Activated gamma-delta T cell (primary cell): ENCODE measurements around the gene ZNF827.

Source experiments
- DNase-seq: peaks from one replicate; lab custom pipeline; 2025; lab: John Stamatoyannopoulos, UW
- total RNA-seq, 2 donors: gene quantifications; one replicate each; lab custom pipeline; 2026; lab: John Stamatoyannopoulos, UW

ZNF827 gene, protein sequence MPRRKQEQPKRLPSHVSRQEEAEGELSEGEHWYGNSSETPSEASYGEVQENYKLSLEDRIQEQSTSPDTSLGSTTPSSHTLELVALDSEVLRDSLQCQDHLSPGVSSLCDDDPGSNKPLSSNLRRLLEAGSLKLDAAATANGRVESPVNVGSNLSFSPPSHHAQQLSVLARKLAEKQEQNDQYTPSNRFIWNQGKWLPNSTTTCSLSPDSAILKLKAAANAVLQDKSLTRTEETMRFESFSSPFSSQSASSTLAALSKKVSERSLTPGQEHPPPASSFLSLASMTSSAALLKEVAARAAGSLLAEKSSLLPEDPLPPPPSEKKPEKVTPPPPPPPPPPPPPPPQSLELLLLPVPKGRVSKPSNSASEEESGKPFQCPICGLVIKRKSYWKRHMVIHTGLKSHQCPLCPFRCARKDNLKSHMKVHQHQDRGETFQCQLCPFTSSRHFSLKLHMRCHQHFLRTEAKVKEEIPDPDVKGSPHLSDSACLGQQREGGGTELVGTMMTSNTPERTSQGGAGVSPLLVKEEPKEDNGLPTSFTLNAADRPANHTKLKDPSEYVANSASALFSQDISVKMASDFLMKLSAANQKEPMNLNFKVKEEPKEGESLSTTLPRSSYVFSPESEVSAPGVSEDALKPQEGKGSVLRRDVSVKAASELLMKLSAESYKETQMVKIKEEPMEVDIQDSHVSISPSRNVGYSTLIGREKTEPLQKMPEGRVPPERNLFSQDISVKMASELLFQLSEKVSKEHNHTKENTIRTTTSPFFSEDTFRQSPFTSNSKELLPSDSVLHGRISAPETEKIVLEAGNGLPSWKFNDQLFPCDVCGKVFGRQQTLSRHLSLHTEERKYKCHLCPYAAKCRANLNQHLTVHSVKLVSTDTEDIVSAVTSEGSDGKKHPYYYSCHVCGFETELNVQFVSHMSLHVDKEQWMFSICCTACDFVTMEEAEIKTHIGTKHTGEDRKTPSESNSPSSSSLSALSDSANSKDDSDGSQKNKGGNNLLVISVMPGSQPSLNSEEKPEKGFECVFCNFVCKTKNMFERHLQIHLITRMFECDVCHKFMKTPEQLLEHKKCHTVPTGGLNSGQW
- total RNA-seq = 31.8 to 34.7 reads per million in 2 donors

GRCh38 chr4:145938618-145939440 is at the start of gene ZNF827:
Gene ZNF827, minus strand, starts transcription at chr4:145938823. Its CDS starts 416 bp downstream, at chr4:145938407.
- peak; percentile 26 for DNase-seq

GRCh38 chr4:145984563-145984962 is 45.9 kb upstream of the ZNF827 start:
- no peak for DNase-seq

DNA sequence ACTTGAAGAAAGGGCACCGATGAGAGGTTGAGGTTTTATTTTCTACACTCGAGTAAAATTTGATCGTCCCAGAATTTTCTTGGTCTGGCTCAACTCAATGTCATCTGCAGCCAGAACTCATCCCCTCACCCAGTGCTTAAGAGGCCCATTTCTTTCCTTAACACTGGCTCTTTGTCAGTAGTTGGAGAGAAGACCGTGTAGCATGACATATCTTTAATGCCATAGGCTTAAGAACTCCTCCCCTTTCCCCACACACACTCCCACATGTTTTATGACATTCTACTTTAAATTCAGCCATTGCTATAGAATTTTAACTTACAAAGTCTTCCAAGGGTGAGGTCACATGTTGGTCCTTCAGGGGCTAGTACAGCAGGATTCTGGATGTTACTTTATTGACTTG is 44.2 kb upstream of the ZNF827 start:
- no peak for DNase-seq

GRCh38 chr4:145979160-145979559 is 40.5 kb upstream of the ZNF827 start:
- no peak for DNase-seq

GRCh38 chr4:145976680-145977079 is 38.1 kb upstream of the ZNF827 start:
- DNase-seq = no peak

DNA sequence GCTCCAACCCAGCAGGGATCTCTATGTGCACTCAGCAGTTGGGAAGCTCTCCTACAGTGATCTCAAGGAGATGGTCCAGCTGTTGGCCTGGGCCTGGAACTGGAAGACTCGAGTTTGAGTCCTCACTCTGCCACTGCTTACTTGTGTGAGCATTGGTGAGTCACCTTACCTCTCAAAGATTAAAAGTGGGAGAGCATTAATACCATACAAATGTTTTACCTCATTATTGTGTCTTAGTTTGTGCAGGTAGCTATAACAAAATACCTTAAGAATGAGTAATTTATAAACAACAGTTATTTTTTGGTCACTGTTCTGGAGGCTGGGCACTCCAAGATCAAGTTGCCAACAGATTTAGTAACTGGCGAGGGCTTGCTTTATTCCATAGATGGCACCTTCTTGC is 21.4 kb upstream of the ZNF827 start:
- DNase-seq = no peak

GRCh38 chr4:145957302-145957701 is 18.7 kb upstream of the ZNF827 start:
- no peak for DNase-seq

DNA sequence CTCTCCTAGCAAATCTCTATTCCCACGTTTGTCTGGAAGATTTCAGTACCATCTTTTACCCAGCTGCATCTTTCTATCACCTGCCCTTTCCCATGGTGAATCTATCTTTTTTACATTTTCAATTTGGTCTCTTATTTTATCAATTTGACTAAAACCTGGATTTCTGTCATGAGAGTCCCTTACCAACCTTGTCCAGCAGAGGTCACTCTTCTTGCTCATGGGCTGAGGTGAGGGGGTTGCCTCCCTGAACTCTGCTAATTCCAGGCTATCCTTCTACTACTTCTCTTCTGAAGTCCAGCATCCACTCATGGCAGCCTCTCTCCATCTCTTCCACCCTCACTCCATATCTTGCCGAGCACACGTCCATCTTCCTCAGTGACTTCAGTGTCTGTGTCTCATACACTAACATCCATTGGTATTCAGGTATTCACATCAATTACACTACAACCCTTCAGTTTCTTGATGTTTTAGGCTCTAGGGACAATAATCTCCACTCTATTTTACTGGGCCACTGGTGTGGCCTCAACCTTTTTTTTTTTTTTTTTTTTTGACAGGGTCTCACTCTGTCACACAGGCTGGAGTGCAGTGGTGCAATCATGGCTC is 17.8 kb upstream of the ZNF827 start:
- no peak for DNase-seq

DNA sequence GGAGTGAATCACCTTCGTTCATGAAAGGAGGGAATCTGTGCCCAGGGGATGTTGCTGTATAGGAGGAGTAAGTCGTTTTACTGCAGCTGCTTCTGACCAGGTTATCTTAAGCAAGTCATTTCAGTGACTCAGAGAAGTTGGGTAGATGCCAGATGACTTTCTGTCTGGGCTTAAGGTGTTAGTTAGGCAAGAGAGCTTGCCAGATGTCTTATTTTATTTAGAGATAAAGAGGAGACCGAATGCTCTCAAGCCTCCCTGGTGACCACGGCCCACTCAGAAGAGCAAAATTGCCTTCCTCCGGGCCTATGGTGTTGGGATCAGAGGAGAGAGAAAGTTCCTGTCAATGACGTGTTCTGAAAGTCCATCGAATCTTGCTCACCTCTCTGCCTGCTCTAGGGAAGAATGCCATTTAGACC is 16.3 kb upstream of the ZNF827 start:
- no peak for DNase-seq

GRCh38 chr4:145951931-145952330 is 13.3 kb upstream of the ZNF827 start:
- no peak for DNase-seq

GRCh38 chr4:145945431-145946155 is 7.0 kb upstream of the ZNF827 start:
- no peak for DNase-seq

DNA sequence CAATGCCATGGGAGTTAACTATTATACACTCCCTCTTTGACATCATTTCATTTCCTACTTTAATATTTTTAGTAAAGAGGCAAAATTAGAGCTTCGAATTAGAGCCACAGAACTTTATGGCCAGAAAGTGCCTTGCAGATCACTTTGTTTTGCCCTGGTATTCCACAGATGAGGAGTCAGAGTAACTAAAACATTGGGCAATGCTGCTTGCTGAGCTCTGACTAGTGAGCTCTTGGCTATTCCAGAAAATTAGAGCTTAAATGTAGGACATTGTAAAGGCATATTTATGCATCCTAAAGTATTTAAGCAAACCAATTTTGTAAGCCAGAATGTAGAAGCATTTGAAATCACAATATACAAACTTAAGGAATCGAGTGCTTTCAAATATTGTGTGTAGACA is 6.3 kb upstream of the ZNF827 start:
- DNase-seq = no peak

DNA sequence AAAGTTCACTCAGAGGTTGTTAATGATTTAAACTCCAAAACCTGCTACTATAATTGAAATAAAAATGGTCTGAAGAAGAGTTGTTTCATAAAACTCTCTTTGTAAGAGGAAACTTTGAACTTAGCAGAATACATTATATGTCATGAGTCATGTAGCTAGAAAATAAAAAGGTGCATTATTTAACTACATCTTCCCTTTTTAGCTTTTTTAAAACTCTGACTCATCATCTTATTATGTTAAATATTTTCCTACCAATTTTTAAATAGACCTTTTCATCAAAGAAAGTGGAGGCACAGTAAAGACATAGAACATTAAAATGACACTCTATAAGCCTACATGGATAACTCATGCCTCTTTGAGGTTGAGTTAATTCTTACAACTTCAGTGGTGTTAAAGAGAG is 1.2 kb upstream of the ZNF827 start:
- no peak for DNase-seq

GRCh38 chr4:145939441-145939750 is 773 bp upstream of the ZNF827 start:
- DNase-seq = no peak

DNA sequence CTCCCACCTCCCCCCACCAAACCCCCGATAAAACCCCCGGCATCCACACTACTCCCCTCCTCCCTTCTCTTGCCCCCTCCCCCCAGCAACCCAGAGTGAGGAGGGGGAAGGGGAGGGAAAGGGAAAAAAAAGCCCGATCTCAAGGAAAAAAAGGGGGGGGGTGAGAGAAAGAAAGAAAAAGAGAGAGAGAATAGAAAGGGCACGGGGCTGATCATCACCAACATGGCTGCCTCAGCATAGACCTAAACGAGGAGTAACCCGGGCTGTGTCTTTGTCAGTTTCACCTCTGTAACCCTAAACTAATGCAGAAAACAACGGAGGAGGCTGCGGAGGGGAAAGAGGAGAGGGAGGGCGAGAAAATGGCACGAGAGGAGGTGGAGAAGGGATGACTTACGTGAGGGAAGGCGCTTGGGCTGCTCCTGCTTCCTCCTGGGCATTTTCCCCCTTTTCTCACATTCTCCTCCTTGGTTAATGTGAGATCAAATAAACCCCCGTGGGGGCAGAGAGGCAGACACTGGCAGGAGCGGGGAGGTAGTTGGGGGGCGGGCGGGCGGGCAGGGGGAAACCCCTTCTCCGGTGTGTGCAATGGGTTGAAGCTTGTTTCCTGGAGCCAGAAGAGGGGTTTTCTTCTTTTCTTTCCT is 532 bp downstream of the ZNF827 start:
- no peak for DNase-seq

- peak; percentile 53 for DNase-seq
Measured at GRCh38 chr4:145936997-145937901, 1.4 kb downstream of the ZNF827 start.

- DNase-seq = peak; percentile 48
Measured at GRCh38 chr4:145936142-145936996, 2.3 kb downstream of the ZNF827 start.
